ENCODE measurements around the gene SDF2.

GRCh38 chr17:28622186-28622585 is 39.5 kb downstream of the SDF2 start:
- TF ChIP-seq ZNF347 (CRISPR knock-in tag; IDR thresholded peaks at IDR 0.05; ENCODE audit: low read depth) (no peak), MAX (CRISPR knock-in tag; IDR thresholded peaks at IDR 0.05) (no peak), PHB2 (IDR thresholded peaks at IDR 0.05; ENCODE audit: low read depth) (no peak), PTTG1 (tag; IDR thresholded peaks at IDR 0.05; ENCODE audit: low read depth) (no peak)
